ENCODE data around the gene PAX5.

DNA sequence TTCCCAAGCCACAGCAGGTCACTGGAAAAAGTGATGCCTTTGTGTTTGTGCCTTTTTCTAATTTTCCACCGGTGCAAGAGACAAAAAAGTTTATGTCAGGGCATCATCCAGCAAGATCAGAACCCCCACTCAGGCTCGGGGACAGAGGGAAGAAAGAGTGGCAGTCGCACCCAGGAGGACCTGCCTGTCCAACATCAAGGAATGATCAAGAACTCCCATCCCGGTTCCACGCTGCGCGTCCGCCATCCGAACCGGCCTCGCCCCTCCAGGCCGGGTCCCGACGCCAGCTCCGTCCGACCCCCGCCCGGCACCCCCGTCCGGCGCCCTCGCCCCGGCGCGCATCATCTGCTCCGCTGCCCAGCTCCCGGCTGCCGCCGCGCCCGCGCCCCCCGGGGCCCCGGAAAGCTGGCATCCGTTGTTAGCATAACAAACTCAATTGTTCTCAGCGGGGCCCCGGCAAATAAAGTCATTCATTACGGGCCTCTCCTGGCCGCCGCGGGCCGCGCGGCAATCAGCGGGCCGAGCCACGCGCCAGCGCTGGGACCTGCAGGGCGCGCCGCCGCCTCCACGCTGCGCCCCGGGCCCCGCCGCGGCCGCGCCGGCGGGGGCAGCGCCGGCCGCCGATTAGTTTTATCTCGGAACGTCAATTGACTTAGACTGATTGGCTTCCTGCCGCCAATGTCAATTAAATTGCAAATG is 48.1 kb downstream of the PAX5 start:
- TF ChIP-seq, protein P1, sequence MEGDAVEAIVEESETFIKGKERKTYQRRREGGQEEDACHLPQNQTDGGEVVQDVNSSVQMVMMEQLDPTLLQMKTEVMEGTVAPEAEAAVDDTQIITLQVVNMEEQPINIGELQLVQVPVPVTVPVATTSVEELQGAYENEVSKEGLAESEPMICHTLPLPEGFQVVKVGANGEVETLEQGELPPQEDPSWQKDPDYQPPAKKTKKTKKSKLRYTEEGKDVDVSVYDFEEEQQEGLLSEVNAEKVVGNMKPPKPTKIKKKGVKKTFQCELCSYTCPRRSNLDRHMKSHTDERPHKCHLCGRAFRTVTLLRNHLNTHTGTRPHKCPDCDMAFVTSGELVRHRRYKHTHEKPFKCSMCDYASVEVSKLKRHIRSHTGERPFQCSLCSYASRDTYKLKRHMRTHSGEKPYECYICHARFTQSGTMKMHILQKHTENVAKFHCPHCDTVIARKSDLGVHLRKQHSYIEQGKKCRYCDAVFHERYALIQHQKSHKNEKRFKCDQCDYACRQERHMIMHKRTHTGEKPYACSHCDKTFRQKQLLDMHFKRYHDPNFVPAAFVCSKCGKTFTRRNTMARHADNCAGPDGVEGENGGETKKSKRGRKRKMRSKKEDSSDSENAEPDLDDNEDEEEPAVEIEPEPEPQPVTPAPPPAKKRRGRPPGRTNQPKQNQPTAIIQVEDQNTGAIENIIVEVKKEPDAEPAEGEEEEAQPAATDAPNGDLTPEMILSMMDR (IDR thresholded peaks at IDR 0.05): no peak
- TF ChIP-seq ZFX (IDR thresholded peaks at IDR 0.05; ENCODE audit: borderline replicate concordance): no peak
